ENCODE data around the gene MZB1.

GRCh38 chr5:139426203-139426885 lies 36.6 kb upstream of the MZB1 start:
- TF ChIP-seq POLR2A (IDR thresholded peaks at IDR 0.05) (no peak), CTCF (IDR thresholded peaks at IDR 0.05) (no peak)
